Endothelial cell (in vitro differentiated cells): ENCODE measurements around the gene LMO4. TPM values are rescaled to one million over a fixed set of nuclear protein-coding genes. Genes with fewer than 3 reads are reported as not detected.

Experiments
- DNase-seq: peaks from one replicate; pipeline ENCODE4 v3.0.0; 2021; ENCODE audit warnings: low spot score
- H3K27ac Mint-ChIP-seq: one replicate; pipeline ENCODE4 v1.8.0; 2021; ENCODE audit warnings: mixed read lengths, inconsistent platforms; ENCODE audit not compliant: unreplicated experiment
- H3K27me3 Mint-ChIP-seq: one replicate; pipeline ENCODE4 v1.8.0; 2021; ENCODE audit warnings: mild to moderate bottlenecking, moderate library complexity, mixed read lengths, inconsistent platforms; ENCODE audit not compliant: unreplicated experiment
- H3K36me3 Mint-ChIP-seq: one replicate; pipeline ENCODE4 v1.8.0; 2021; ENCODE audit warnings: mild to moderate bottlenecking, low read depth, mixed read lengths, inconsistent platforms; ENCODE audit not compliant: unreplicated experiment
- H3K4me1 Mint-ChIP-seq: one replicate; pipeline ENCODE4 v1.8.0; 2021; ENCODE audit warnings: mild to moderate bottlenecking, mixed read lengths, inconsistent platforms; ENCODE audit not compliant: unreplicated experiment
- H3K4me3 Mint-ChIP-seq: one replicate; pipeline ENCODE4 v1.8.0; 2021; ENCODE audit warnings: mild to moderate bottlenecking, mixed read lengths, inconsistent platforms; ENCODE audit not compliant: unreplicated experiment
- H3K9me3 Mint-ChIP-seq: one replicate; pipeline ENCODE4 v1.8.0; 2021; ENCODE audit warnings: mixed read lengths, inconsistent platforms; ENCODE audit not compliant: unreplicated experiment
- total RNA-seq: library from RNA; stranded (reverse); fragmentation: NEBNext Ultra II Directional; extraction: Animal tissue kit (Norgen Biotek cat#: 25700); gene quantifications from one replicate; pipeline ENCODE4 v1.2.1, GENCODE V29; 2021; ENCODE audit not compliant: unreplicated experiment
- TF ChIP-seq, protein P1 (sequence below): fragments of 200-600 bp; sonication (generic); IDR thresholded peaks from one replicate; pipeline ENCODE4 v1.5.0; 2021; ENCODE audit warnings: antibody characterized with exemption; ENCODE audit not compliant: unreplicated experiment

Gene LMO4
- total RNA-seq, 1 donor from 2014 or later, result 25.9 TPM

- Mint-ChIP-seq H3K27me3 (no peaks in the 10 kb centered on the region), H3K4me1 (no peaks in the 10 kb centered on the region), H3K4me3 (no peak overlapping the region), H3K27ac (no peak overlapping the region), H3K9me3 (no peaks in the 10 kb centered on the region), H3K36me3 (no peaks in the 10 kb centered on the region)
- TF ChIP-seq, protein P1, sequence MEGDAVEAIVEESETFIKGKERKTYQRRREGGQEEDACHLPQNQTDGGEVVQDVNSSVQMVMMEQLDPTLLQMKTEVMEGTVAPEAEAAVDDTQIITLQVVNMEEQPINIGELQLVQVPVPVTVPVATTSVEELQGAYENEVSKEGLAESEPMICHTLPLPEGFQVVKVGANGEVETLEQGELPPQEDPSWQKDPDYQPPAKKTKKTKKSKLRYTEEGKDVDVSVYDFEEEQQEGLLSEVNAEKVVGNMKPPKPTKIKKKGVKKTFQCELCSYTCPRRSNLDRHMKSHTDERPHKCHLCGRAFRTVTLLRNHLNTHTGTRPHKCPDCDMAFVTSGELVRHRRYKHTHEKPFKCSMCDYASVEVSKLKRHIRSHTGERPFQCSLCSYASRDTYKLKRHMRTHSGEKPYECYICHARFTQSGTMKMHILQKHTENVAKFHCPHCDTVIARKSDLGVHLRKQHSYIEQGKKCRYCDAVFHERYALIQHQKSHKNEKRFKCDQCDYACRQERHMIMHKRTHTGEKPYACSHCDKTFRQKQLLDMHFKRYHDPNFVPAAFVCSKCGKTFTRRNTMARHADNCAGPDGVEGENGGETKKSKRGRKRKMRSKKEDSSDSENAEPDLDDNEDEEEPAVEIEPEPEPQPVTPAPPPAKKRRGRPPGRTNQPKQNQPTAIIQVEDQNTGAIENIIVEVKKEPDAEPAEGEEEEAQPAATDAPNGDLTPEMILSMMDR, result no peak
- no peak for DNase-seq
Observed at GRCh38 chr1:87393445-87394085, 64.9 kb downstream of the LMO4 start.

DNA sequence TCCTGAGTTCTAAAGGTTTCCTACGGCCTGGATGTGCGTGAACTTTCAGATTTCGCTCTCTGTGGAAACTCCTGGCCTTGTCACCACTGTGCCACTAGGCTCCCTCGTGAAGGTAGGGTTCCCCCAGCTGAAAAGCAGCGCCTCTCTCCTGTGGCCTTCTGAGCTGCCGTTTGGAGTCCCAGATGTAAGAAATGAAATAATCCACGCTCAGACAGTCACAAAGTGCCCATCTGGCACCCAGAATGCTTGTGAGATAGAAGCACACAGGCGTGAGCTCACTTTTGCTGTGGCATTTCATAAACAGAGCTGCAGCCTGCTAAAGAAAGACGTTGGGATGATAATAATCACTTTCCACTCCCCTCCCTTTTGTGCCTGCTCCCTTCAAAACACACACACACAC, 65.8 kb downstream of the LMO4 start:
- H3K27me3 Mint-ChIP-seq, result no peaks in the 10 kb centered on the region
- no peak overlapping the region for H3K4me3 Mint-ChIP-seq
- DNase-seq, result no peak
- no peak overlapping the region for H3K27ac Mint-ChIP-seq
- no peaks in the 10 kb centered on the region for H3K9me3 Mint-ChIP-seq
- no peaks in the 10 kb centered on the region for H3K4me1 Mint-ChIP-seq
- TF ChIP-seq, protein P1, result no peak
- no peaks in the 10 kb centered on the region for H3K36me3 Mint-ChIP-seq

DNA sequence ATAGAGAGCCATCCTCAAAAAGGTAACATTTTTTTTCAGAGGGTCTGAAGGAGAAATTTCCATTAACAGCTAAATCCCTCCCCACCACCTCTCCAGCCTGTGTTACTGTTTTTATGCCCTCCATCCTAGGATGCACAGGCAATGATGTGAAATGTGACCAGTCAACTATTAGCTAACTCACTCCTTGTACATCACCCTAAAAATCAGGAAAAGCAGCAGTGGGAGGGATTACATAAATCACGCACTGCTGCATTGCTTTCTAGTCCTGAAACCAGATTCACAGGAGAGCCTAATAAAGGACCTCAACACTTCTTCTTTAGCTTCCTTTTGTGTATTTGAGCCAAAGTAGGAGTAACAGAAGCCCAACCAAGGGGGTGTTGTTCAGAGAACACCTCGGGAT, 66.3 kb downstream of the LMO4 start:
- Mint-ChIP-seq H3K9me3 (no peaks in the 10 kb centered on the region), H3K27me3 (no peaks in the 10 kb centered on the region), H3K4me3 (no peak overlapping the region), H3K4me1 (no peaks in the 10 kb centered on the region), H3K27ac (no peak overlapping the region), H3K36me3 (no peaks in the 10 kb centered on the region)
- no peak for DNase-seq
- TF ChIP-seq, protein P1, result no peak
